HCT116 (cell line): ENCODE data around the gene COL9A3. TPM values are rescaled to one million over a fixed set of nuclear protein-coding genes. Genes with fewer than 3 reads are reported as not detected.

Source experiments
- ATAC-seq: fragments of 200-7000 bp; cut with Tn5 transposase; 2 replicates; pipeline ENCODE4 v1.9.1; 2020; ENCODE audit warnings: mild to moderate bottlenecking, moderate library complexity
- BruUV-seq: library from RNA; stranded (reverse); fragments of 400-500 nt; replicated peaks from 2 replicates; lab custom pipeline; 2021; lab: Mats Ljungman, UMichigan
- CTCF ChIA-PET: fragments of 300-600 bp; sonication (Branson Sonifier 250); formaldehyde crosslinking; loops from one replicate; lab custom pipeline; 2021; ENCODE audit warnings: antibody characterized with exemption; lab: Charles Lee
- POLR2A ChIA-PET: fragments of 300-600, 350-600 bp; sonication (Branson Sonifier 250); formaldehyde crosslinking; loops from one replicate; lab custom pipeline; 2021; ENCODE audit warnings: antibody characterized with exemption; lab: Charles Lee
- RAD21 ChIA-PET, 2 experiments: fragments of 300-600 bp; sonication (Branson Sonifier 250); formaldehyde crosslinking; loops; one replicate each; lab custom pipeline; 2023; ENCODE audit warnings: low total read pairs in 2 of 2; ENCODE audit not compliant: uncharacterized antibody in 2 of 2, unreplicated experiment in 2 of 2, low non-redundant PET in 1 of 2; lab: Charles Lee
- DNase-seq: peaks from one replicate; pipeline ENCODE4 v3.0.0-alpha.2; 2010; ENCODE audit warnings: low read depth, low spot score
- H2AFZ ChIP-seq: fragments of 200-600 bp; shearing (Covaris generic), sonication (generic); 2 replicates; pipeline ENCODE4 v1.6.1; 2017; ENCODE audit warnings: low read depth, mixed run types, mixed read lengths, antibody characterized with exemption, low read length; ENCODE audit not compliant: poor library complexity, severe bottlenecking
- H3K27ac ChIP-seq: 2 replicates; pipeline ENCODE4 v1.5.1; 2012; ENCODE audit warnings: low read depth, low read length
- H3K27me3 ChIP-seq: fragments of 200-600 bp; sonication (generic); 2 replicates; pipeline ENCODE4 v1.6.1; 2016; ENCODE audit warnings: mixed run types, low read length, mixed read lengths; ENCODE audit not compliant: insufficient read depth
- H3K36me3 ChIP-seq, 2 experiments: fragments of 200-500 bp in 1 of 2; fragments of 200-600 bp in 1 of 2; sonication (Bioruptor generic) in 1 of 2; sonication (generic) in 1 of 2; 2 replicates each; pipeline versions ENCODE4 v1.5.1 to v1.6.1; 2014 to 2016; ENCODE audit warnings: low read length in 2 of 2, inconsistent platforms in 1 of 2, mixed read lengths in 1 of 2, mixed run types in 1 of 2; ENCODE audit not compliant: insufficient read depth in 2 of 2, control insufficient read depth in 1 of 2
- H3K4me1 ChIP-seq, 2 experiments: fragments of 200-600 bp in 1 of 2; sonication (generic) in 1 of 2; 2 replicates each; pipeline versions ENCODE4 v1.5.1 to v1.6.1; 2012 to 2017; ENCODE audit warnings: low read length in 2 of 2, inconsistent platforms in 1 of 2, mild to moderate bottlenecking in 1 of 2, mixed read lengths in 1 of 2, mixed run types in 1 of 2, moderate library complexity in 1 of 2; ENCODE audit not compliant: insufficient read depth in 2 of 2, control insufficient read depth in 1 of 2
- H3K4me2 ChIP-seq: fragments of 200-600 bp; sonication (generic); 2 replicates; pipeline ENCODE4 v1.6.1; 2017; ENCODE audit warnings: mixed run types, low read length, mixed read lengths
- H3K4me3 ChIP-seq, 2 experiments: fragments of 200-600 bp in 1 of 2; sonication (generic) in 1 of 2; replicated peaks in 1 of 2; 2 replicates each; pipeline ENCODE4 v1.5.1; 2011 to 2016; ENCODE audit warnings: low read length in 2 of 2, control low read depth in 1 of 2, low read depth in 1 of 2, mild to moderate bottlenecking in 1 of 2, mixed read lengths in 1 of 2, mixed run types in 1 of 2
- H3K79me2 ChIP-seq: fragments of 200-600 bp; sonication (generic); 2 replicates; pipeline ENCODE4 v1.6.1; 2017; ENCODE audit warnings: mild to moderate bottlenecking, mixed run types, low read length, moderate library complexity, mixed read lengths; ENCODE audit not compliant: insufficient read depth
- H3K9ac ChIP-seq: fragments of 200-600 bp; sonication (generic); 2 replicates; pipeline ENCODE4 v1.6.1; 2016; ENCODE audit warnings: low read length, mixed read lengths
- H3K9me2 ChIP-seq: fragments of 200-600 bp; sonication (generic), shearing (Covaris generic); 2 replicates; pipeline ENCODE4 v1.6.1; 2017; ENCODE audit warnings: mixed run types, mild to moderate bottlenecking, moderate library complexity; ENCODE audit not compliant: insufficient read depth
- H3K9me3 ChIP-seq, 2 experiments: fragments of 200-500 bp in 1 of 2; fragments of 200-600 bp in 1 of 2; sonication (Bioruptor generic) in 1 of 2; sonication (generic) in 1 of 2; 2 replicates each; pipeline ENCODE4 v1.6.1; 2014 to 2017; ENCODE audit warnings: low read length in 2 of 2, mixed read lengths in 2 of 2, inconsistent platforms in 1 of 2, low read depth in 1 of 2, mild to moderate bottlenecking in 1 of 2, mixed run types in 1 of 2, moderate library complexity in 1 of 2; ENCODE audit not compliant: control insufficient read depth in 1 of 2, insufficient read depth in 1 of 2
- H4K20me1 ChIP-seq: fragments of 200-600 bp; sonication (generic), shearing (Covaris generic); 2 replicates; pipeline ENCODE4 v1.6.1; 2017; ENCODE audit warnings: mixed run types, mild to moderate bottlenecking, moderate library complexity; ENCODE audit not compliant: insufficient read depth
- CEBPB ChIP-seq: IDR thresholded peaks from 2 replicates; pipeline ENCODE4 v1.6.1; 2012; ENCODE audit warnings: low read depth
- ELF1 ChIP-seq: IDR thresholded peaks from 2 replicates; pipeline ENCODE4 v1.6.1; 2012; ENCODE audit warnings: low read depth, borderline replicate concordance
- EZH2 ChIP-seq: fragments of 200-600 bp; sonication (generic); IDR thresholded peaks from 2 replicates; pipeline ENCODE4 v1.6.1; 2017; ENCODE audit warnings: antibody characterized with exemption, mixed run types
- FOSL1 ChIP-seq: IDR thresholded peaks from 2 replicates; pipeline ENCODE4 v1.6.1; 2012; ENCODE audit warnings: low read depth
- POLR2A ChIP-seq: IDR thresholded peaks from 2 replicates; pipeline ENCODE4 v1.7.0; 2011; ENCODE audit warnings: borderline replicate concordance; ENCODE audit not compliant: insufficient read depth, insufficient read length; ENCODE audit errors: extremely low read depth
- RAD21 ChIP-seq: IDR thresholded peaks from 2 replicates; pipeline ENCODE4 v1.6.1; 2012; ENCODE audit warnings: low read depth, mild to moderate bottlenecking
- SIN3A ChIP-seq: IDR thresholded peaks from 2 replicates; pipeline ENCODE4 v1.6.1; 2012; ENCODE audit warnings: low read depth
- SP1 ChIP-seq: IDR thresholded peaks from 2 replicates; pipeline ENCODE4 v1.6.1; 2012; ENCODE audit warnings: low read depth
- SRF ChIP-seq: IDR thresholded peaks from 2 replicates; pipeline ENCODE4 v1.6.1; 2012; ENCODE audit warnings: low read depth
- TCF7L2 ChIP-seq: IDR thresholded peaks from 2 replicates; pipeline ENCODE4 v1.7.0; 2011; ENCODE audit warnings: borderline replicate concordance, inconsistent platforms; ENCODE audit not compliant: insufficient read depth, insufficient read length; ENCODE audit errors: extremely low read depth
- YY1 ChIP-seq: IDR thresholded peaks from 2 replicates; pipeline ENCODE4 v1.6.1; 2011; ENCODE audit warnings: low read length, low read depth, moderate library complexity, mild to moderate bottlenecking; ENCODE audit not compliant: insufficient replicate concordance; ENCODE audit errors: extremely low read depth
- ZFX ChIP-seq: fragments of 450-650 bp; IDR thresholded peaks from 2 replicates; pipeline ENCODE4 v1.6.1; 2017
- ZNF274 ChIP-seq: fragments of 200-500 bp; sonication (Bioruptor generic); IDR thresholded peaks from 2 replicates; pipeline ENCODE4 v1.6.1; 2014; ENCODE audit warnings: mild to moderate bottlenecking, low read depth, low read length, inconsistent platforms
- intact Hi-C: fragments of 100-400 bp; cut with micrococcal nuclease; formaldehyde crosslinking; loops from 2 replicates; pipeline ENCODE4 v1.10.0; 2022
- total RNA-seq: library from RNA; stranded (reverse); gene quantifications from one replicate; pipeline ENCODE4 v1.2.1, GENCODE V29; 2021; ENCODE audit not compliant: unreplicated experiment
- TF ChIP-seq, protein P1 (sequence below): IDR thresholded peaks from 2 replicates; pipeline ENCODE4 v1.6.1; 2012; ENCODE audit warnings: low read depth
- TF ChIP-seq, protein P2 (sequence below): IDR thresholded peaks from 2 replicates; pipeline ENCODE4 v1.6.1; 2012
- TF ChIP-seq, protein P3 (sequence below): IDR thresholded peaks from 2 replicates; pipeline ENCODE4 v1.6.1; 2011; ENCODE audit warnings: mild to moderate bottlenecking, low read length, moderate library complexity; ENCODE audit not compliant: insufficient replicate concordance; ENCODE audit errors: extremely low read depth
- TF ChIP-seq, protein P4 (sequence below): IDR thresholded peaks from 2 replicates; pipeline ENCODE4 v1.6.1; 2012

COL9A3 gene
- total RNA-seq, 1 experiment from 2014 or later, result 29.7 TPM

DNA sequence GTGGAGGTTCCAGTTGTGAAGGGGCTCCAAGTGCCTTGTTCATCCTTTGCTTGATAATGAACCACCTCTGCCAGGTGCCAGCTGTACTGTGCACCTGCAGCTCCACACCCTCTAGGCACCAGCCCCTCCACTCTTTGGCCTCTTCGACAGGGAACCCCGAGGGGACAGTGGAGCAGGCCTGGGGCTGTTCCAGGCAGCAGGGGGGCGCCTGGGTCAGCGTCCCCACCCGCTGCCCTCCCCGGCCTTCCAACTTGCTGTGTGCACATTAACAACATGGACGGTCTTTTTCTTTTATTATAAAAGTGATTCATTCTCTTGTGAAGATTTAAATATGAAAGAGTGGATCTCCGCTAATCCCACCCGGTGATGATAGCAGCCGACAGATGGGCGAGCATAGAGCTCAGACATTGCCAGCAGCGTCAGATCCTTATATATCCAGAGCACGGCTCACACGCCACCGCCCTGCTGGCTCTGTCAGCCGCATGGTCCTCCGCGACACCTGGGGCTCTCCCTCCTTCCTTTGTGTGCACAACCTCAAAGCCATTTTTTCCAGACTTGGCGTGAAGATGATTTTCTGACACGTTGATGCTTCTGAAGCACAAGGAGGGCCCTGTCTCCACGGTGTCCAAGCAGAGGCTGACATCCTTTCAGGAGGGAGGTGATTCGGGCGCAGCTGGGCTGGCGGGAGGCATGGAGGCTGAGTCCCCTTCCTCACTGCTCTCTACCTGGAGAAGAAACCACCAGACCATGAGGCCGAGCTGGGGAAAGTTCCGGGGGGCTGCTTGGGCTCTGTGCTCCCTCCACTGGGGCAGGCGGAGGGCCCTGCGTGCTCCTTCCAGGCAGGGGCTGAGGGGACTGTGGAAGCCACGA is 42.8 kb upstream of the COL9A3 start:
- Histone ChIP-seq H3K27ac (no peak overlapping the region), H3K4me1 (peaks cover 13 to 42% of the 10 kb centered on the region in 2 experiments; a peak in 3 of 4 replicates), H3K79me2 (peaks cover 6% of the 10 kb centered on the region; the same call in 1 of the 2 replicates), H3K27me3 (no peaks in the 10 kb centered on the region), H3K4me2 (no peak overlapping the region), H4K20me1 (no peaks in the 10 kb centered on the region), H3K9ac (no peak overlapping the region), H3K4me3 (no peak overlapping the region), H3K9me2 (no peaks in the 10 kb centered on the region), H3K9me3 (no peaks in the 10 kb centered on the region), H2AFZ (no peak overlapping the region), H3K36me3 (no peaks in the 10 kb centered on the region)
- TF ChIP-seq, protein P1, sequence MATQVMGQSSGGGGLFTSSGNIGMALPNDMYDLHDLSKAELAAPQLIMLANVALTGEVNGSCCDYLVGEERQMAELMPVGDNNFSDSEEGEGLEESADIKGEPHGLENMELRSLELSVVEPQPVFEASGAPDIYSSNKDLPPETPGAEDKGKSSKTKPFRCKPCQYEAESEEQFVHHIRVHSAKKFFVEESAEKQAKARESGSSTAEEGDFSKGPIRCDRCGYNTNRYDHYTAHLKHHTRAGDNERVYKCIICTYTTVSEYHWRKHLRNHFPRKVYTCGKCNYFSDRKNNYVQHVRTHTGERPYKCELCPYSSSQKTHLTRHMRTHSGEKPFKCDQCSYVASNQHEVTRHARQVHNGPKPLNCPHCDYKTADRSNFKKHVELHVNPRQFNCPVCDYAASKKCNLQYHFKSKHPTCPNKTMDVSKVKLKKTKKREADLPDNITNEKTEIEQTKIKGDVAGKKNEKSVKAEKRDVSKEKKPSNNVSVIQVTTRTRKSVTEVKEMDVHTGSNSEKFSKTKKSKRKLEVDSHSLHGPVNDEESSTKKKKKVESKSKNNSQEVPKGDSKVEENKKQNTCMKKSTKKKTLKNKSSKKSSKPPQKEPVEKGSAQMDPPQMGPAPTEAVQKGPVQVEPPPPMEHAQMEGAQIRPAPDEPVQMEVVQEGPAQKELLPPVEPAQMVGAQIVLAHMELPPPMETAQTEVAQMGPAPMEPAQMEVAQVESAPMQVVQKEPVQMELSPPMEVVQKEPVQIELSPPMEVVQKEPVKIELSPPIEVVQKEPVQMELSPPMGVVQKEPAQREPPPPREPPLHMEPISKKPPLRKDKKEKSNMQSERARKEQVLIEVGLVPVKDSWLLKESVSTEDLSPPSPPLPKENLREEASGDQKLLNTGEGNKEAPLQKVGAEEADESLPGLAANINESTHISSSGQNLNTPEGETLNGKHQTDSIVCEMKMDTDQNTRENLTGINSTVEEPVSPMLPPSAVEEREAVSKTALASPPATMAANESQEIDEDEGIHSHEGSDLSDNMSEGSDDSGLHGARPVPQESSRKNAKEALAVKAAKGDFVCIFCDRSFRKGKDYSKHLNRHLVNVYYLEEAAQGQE, result no peak
- no peak for TF ChIP-seq EZH2
- no peak for TF ChIP-seq RAD21
- TF ChIP-seq, protein P2, sequence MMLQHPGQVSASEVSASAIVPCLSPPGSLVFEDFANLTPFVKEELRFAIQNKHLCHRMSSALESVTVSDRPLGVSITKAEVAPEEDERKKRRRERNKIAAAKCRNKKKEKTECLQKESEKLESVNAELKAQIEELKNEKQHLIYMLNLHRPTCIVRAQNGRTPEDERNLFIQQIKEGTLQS, result no peak
- TF ChIP-seq FOSL1, result no peak
- TF ChIP-seq POLR2A, result no peak
- no peak for TF ChIP-seq TCF7L2
- no peak for TF ChIP-seq ZNF274
- TF ChIP-seq SRF, result no peak
- TF ChIP-seq ELF1, result no peak
- no peak for TF ChIP-seq SIN3A
- TF ChIP-seq, protein P3, sequence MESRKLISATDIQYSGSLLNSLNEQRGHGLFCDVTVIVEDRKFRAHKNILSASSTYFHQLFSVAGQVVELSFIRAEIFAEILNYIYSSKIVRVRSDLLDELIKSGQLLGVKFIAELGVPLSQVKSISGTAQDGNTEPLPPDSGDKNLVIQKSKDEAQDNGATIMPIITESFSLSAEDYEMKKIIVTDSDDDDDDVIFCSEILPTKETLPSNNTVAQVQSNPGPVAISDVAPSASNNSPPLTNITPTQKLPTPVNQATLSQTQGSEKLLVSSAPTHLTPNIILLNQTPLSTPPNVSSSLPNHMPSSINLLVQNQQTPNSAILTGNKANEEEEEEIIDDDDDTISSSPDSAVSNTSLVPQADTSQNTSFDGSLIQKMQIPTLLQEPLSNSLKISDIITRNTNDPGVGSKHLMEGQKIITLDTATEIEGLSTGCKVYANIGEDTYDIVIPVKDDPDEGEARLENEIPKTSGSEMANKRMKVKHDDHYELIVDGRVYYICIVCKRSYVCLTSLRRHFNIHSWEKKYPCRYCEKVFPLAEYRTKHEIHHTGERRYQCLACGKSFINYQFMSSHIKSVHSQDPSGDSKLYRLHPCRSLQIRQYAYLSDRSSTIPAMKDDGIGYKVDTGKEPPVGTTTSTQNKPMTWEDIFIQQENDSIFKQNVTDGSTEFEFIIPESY, result no peak
- no peak for TF ChIP-seq SP1
- TF ChIP-seq ZFX, result no peak
- no peak for TF ChIP-seq YY1
- TF ChIP-seq, protein P4, sequence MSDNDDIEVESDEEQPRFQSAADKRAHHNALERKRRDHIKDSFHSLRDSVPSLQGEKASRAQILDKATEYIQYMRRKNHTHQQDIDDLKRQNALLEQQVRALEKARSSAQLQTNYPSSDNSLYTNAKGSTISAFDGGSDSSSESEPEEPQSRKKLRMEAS, result no peak
- no peak for TF ChIP-seq CEBPB
- no peak for ATAC-seq
- BruUV-seq, result no TSS peak
- intact Hi-C loops, result no loop called here
- ChIA-PET POLR2A (interaction anchor here (2.0 kb wide), 1 partner anchor 20 kb away, joined by 9 read pairs; no protein-coding TSS in a partner anchor), RAD21 (no interaction called here), CTCF (interaction anchor here (1.8 kb wide), 1 partner anchor 17 kb away, joined by 6 read pairs; no protein-coding TSS in a partner anchor)
- no peak for DNase-seq
